Astrocyte (in vitro differentiated cells and primary cell): ENCODE data around the gene ZHX3.
"Not testable (repeated sequence)": the region's sequence is repeated elsewhere in the genome, so short reads cannot be mapped to it uniquely, and the experiment has no call there.

Experiments
- EZH2 ChIP-seq: IDR thresholded peaks from 2 replicates; pipeline ENCODE4 v1.6.1; 2012; ENCODE audit warnings: mild to moderate bottlenecking, low read length, inconsistent platforms; ENCODE audit not compliant: insufficient read depth
- TF ChIP-seq, protein P1 (sequence below): IDR thresholded peaks from 2 replicates; pipeline ENCODE4 v1.5.1; 2011; ENCODE audit warnings: low read depth, mild to moderate bottlenecking, inconsistent platforms, low read length, moderate library complexity; ENCODE audit not compliant: insufficient read depth

DNA sequence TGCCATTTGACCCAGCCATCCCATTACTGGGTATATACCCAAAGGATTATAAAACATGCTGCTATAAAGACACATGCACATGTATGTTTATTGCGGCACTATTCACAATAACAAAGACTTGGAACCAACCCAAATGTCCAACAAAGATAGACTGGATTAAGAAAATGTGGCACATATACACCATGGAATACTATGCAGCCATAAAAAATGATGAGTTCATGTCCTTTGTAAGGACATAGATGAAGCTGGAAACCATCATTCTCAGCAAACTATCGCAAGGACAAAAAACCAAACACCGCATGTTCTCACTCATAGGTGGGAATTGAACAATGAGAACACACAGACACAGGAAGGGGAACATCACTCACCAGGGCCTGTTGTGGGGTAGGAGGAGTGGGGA lies 80.3 kb downstream of the ZHX3 start:
- TF ChIP-seq, protein P1, sequence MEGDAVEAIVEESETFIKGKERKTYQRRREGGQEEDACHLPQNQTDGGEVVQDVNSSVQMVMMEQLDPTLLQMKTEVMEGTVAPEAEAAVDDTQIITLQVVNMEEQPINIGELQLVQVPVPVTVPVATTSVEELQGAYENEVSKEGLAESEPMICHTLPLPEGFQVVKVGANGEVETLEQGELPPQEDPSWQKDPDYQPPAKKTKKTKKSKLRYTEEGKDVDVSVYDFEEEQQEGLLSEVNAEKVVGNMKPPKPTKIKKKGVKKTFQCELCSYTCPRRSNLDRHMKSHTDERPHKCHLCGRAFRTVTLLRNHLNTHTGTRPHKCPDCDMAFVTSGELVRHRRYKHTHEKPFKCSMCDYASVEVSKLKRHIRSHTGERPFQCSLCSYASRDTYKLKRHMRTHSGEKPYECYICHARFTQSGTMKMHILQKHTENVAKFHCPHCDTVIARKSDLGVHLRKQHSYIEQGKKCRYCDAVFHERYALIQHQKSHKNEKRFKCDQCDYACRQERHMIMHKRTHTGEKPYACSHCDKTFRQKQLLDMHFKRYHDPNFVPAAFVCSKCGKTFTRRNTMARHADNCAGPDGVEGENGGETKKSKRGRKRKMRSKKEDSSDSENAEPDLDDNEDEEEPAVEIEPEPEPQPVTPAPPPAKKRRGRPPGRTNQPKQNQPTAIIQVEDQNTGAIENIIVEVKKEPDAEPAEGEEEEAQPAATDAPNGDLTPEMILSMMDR: not testable (repeated sequence)
- not testable (repeated sequence) for TF ChIP-seq EZH2
